GM18870 (cell line): Measurements from ENCODE around the gene APBB1.
"Not testable (repeated sequence)": the region's sequence is repeated elsewhere in the genome, so short reads cannot be mapped to it uniquely, and the experiment has no call there.

Source experiments
- ATAC-seq: cut with Tn5 transposase; IDR thresholded peaks from one replicate; pipeline ENCODE4 v1.9.1; 2021; ENCODE audit warnings: moderate library complexity; ENCODE audit not compliant: unreplicated experiment

Gene APBB1

DNA sequence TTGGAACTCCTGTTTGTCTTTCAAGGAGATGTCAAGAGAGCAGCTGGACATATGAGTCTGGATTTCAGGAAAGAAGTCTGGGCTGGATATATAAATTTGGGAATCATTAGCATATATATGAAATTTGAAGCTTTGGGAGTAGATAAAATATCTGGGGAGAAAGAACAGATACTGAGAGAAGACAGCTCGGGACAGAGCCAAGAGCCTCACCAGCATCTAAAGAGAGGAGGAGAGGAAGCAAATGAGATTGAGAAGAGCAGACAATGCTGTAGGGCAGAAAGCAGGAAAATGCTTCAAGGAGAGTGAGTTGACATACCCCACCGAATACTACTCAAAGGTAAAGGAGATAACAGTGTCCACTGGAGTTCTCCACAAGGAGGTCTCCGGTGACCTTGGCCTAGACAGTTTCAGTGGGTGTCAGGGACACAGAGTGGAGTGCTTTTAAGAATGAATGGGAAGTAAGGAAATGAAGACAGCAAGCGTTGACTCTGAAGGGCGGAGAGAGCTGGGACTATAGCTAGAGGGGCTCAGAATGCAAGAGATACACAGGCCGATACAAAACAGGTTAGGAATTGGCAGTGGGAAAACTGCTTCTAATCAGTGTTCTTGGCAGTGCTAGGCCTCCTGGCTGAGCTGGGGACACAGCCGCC, 862 bp downstream of the APBB1 start:
- no peak for ATAC-seq

DNA sequence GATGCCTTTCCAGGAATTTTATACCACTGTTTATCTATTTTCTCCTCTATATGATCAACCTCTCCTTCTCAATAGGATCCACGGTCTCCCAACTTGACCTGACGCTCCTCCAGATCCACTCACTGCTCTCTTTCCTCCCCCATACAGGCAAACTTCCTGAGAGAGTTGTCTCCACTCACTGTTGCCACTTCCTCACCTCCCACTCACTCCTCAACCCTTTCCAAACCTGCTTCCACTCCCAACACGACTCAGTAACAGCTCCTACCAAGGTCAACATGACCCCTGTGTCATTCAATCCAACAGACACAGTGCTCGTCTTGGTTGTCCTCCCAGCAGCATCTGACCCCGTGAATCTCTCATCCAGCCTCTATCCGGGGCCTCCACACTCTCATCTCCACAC, 3.1 kb downstream of the APBB1 start:
- ATAC-seq, result no peak

DNA sequence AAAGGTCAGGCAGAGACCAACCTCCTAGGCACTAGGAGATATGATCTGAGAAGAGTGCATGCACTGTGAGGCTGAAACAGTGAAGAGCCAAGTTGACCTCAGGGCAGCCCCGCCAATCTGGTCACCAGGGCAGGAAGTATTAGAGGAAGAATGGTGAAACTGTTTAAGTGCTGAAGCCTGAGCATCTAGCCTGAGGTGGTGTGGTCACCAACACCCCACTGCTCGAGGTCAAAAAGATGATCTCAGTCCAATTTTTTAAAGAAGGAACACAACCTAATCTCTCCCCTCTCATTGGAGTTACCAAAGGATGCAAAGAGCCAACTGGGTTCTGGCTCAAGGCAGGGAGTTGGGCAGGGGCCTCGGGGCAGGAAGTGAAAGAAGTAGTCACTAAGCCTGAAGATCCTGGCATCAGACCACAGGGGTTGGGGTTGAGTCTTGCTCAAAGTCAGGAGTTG, 4.0 kb downstream of the APBB1 start:
- peak; percentile 43 for ATAC-seq

DNA sequence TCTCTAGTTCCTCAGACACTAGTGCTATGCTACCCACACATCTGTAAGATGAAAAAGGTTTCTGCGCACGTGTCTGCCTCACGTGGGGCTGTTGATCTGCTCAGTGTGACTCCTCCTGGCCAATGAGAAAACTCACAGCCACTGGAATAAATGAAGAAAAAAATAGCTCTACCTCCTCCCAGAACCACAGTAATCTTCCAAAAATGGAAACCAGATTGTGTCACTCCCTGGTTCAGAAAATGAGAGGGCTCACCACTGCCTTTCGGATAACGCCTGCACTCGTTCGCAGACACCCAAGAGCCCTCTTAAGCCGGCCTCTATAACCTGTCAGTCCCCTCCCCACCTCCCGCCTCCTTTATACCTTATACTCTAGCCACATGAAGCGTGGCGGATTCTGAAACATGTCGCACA, 5.1 kb downstream of the APBB1 start:
- ATAC-seq, result no peak

DNA sequence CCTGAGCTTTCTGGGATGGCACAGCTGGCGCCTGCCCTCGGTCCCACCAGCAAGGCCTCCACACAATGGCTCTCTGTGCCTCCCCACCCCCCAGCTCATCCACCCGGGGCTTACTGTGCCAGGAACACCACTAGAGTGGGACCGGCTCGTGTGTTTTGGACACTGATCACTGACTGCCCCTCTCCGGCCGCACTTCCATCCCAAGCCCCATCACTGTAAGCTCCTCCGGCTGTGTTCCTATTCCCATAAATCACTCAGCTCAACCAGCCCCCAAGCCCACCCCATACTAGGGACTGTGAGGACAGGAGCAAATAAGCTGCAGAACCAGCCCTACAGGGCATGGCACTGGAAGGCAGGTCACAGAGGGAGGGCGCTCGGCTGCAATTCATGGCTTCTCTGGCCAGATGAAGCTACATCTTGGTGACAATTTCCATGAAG, 7.3 kb downstream of the APBB1 start:
- ATAC-seq, result no peak

DNA sequence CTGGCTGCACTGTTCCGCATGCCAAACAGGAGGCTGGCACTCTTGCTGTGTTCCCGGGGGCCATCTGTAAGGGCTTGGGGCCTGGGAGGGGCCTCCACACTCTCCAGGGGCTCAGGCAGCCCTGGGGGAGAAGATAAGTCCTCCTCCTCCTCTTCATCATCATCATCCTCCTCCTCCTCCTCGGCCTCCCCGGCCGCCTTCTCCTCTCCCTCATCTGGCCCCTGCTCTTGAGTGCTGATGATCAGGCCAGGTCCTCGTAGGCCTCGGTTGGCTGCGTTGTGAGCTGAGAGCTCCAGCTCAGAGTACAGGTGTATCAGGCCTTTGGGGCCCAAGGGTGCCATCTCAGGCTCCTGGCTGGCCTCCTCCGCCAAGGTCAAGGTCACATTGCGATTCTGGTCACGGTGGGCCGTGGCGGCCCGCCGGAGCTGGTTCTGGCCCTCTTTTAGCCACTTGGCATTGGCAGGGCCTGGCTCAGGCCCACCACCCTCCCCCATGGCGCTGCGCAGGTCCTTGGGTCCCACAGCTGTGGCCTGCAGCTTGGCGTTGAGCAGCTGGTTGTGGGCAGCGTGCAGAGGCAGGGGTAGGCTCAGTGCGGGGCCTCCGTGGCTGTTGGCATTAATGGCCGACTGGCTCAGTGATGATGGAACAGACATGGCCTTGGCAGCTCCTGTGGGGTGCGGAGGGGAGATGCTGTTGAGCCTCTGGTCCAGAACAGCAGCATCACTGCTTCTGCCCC, 8.0 kb downstream of the APBB1 start:
- ATAC-seq, result no peak

DNA sequence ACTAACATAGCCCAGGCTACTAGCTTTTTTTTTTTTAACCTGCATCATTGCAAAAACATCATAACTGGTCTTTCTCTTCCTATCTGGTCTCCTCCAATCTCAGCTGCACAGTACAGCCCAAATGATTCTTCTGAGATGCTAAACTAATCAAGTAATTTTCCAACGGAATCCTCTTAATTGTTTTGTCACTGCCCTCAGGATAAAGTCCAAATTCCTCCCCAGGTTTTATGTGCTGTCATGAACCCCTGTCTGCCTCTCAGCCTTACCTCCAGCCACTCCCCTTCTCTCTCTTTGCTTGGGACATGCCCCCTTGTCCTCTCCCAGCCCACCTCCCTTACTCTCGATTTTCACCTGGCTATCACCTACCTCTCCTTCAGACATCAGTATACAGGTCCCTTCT, 12.5 kb downstream of the APBB1 start:
- no peak for ATAC-seq

DNA sequence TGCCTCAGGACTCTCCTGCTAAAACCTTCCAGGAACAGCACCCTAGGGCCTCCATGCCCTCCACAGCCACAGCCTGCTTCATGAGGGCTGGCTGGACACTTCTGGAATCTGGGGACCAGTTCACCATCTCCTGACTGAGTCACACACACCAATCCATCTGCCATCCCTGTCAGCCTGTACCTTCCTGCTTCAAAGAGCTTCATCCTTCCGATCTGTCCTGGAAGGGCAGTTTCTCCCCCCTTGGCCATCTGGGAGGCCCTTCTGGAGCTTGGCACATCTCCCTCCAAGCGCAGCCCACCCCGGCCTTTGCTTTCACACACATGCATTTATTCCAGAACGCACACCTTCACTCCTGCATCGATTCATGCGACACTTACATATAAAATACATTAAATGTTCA, 13.0 kb downstream of the APBB1 start:
- no peak for ATAC-seq

DNA sequence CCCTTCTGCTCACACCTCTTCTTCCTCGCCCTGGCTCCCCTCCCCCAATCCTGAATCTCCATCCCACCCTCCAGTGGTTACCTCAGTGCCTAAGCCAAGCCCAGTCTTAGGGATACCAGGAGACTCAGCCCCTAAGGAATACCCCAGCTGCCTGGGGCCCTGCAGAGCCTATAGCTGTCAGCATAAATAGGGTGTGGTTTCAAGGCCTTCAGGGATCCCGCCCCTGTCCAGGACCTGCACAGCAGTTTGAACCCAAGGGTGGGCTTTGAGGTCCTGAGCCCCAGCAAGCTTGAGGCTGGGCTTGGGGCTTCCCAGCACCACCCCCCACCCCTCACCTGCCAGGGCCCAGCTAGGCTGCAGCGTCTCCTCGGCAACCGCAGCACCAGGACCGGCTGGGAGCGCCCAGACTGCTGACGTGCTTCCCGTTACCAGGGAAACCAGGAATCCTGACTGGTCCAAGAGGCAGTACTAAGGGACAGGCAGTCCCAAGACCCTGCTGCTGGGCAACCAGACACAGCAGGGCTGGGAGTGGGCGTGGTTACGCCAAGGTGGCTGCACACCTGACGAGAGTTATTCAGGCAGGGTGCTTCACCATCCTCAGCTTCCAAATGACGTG, 13.7 kb downstream of the APBB1 start:
- no peak for ATAC-seq

DNA sequence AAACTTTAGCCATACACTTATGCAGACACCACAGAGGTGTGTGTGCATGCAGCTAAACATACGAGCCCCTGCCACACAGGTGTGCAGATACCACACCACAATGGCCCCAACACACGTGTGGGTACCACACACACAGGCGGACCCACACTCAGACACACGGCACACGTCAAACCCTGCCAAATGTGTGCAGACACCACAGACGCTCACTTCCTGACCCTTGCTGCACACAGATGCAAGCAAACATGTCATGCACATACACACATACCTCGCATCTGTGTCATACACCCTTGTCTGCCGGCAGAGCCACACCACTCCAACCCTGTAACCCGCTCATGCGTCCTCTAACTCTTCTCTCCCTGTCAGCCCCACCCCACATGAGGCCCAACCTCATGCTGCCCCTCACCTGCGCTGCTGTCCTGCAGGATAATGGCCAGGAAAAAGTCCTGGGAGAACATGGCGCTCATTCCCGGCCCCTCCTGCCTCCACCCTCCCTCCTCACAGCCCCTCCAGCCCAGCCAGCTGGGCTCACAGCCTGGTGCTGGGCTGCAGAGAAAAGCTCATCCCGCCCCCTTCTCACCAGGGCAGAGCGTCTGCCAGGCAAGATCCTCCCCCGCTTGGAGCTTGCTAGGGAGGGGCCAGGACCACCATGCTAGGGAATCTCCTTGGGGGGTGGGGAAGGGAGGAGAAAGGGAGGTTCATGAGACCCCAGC, 14.4 kb downstream of the APBB1 start:
- ATAC-seq, result no peak

DNA sequence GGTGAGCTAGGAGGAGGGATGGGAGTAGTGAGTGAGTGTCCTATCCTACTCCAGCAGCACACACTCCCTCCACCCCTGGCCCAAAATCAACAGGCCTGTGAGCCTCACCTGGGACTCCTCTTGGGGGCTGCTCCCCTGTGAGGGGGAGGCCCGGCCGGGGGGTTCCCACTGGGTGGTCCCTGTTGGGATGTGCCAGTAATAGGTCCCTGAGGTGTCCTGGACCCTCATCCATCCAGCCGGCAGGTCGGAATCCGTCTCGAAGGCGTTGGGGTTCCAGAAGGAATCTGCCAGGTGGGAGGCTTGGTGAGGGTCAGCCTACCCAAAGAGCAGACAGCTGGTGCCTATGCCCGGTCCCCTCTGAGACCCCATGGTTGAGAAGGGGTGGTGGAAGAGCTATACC, 15.4 kb downstream of the APBB1 start:
- no peak for ATAC-seq

DNA sequence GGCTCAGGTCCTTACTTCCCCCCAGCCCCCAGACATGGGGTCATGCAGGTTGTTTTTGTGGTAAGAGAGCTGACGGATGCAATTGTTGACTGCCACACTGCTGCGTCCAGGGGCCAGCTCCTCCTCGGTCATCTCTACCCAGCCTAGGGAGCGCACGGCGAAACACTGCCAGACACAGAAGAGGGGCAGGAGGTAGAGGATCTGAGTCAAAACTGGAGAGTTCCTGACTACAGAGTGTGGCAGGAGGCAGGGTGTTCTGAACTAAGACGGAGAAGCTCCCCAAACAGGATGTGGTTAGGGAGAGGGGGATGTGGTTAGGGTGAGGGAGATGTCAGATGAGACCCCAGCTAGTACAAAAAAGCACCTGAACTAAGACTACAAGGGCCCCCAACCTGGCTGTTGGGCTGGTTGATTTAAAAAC, 16.3 kb downstream of the APBB1 start:
- peak; percentile 89 for ATAC-seq

DNA sequence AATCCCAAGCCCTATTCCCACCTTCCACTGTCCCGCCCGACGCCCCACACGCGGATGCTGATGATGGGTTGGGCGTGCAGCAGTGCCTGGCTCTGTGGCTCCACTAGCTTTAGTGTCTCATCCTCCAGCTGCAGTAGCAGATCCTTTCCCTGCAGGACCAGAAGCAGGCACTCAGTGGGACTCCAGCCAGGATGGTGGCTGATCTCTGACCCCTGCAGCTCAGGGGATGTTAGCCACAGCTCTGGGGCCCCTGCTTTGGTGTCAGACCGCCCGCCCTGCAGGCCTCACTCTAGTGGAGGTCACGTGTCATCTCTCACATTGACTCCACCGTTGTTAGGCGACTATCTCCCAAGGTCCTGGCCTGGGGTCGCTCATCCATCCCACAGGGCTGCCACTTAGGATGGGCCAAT, 16.8 kb downstream of the APBB1 start:
- ATAC-seq, result peak; percentile 32

DNA sequence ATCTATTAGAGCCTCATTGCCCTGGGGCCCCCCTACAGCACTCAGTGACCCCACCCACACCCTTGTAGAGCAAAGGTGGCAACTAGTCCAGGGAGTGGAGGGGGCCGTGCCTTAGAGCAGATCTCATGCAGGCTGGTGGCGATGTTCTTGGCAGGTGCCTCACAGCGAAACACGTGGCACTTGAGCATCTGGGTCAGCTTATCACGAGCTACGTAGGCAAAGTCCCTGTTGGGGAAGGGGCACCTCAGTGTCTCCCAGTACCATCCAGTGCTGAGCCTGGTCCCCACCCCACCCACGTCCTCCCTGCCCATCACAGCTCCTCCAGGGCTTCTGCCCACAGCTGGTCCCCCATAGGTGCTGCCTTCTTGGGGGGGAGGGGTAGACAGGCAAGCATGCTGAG, 17.4 kb downstream of the APBB1 start:
- no peak for ATAC-seq

DNA sequence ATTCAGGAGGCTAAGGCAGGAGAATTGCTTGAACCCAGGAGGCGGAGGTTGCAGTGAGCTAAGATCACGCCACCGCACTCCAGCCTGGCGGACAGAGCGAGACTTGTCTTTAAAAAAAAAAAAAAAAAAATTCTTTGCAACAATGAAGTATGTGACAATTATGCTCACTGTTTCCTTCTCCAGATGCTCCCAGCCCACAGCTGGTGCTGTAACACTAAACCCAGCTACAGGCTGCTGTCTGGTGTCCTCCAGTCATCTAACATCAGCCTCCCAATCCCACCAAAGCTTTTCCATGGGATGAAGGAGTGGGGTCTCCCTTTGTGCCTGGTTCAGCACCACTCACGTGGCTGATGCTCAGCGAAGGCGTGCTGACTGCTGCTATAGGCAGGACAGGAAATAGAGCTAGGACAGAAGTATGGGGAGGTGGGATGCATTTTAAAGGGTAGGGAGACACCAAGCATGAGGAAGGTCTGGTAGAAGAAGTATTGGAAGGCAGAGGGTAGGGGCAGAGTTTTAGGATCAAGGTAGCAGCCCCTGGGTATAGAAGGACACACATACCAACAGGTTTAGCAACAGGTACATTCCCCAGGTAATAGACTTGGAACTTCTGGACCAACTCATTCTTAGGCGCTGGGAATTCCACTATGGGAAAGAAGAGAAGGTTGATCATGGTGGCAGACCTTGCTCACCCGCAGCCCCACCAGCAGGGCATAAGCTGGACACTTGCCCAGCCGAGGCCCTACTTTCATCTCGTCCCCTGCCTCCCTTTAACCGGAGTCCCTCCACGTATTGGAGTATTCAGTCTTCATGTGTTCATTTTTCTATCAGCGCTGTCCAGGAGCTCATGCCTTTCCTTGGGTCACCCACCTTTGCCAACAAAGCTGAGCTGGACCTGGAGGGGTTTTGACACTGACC, 18.2 kb downstream of the APBB1 start:
- ATAC-seq, result no peak

DNA sequence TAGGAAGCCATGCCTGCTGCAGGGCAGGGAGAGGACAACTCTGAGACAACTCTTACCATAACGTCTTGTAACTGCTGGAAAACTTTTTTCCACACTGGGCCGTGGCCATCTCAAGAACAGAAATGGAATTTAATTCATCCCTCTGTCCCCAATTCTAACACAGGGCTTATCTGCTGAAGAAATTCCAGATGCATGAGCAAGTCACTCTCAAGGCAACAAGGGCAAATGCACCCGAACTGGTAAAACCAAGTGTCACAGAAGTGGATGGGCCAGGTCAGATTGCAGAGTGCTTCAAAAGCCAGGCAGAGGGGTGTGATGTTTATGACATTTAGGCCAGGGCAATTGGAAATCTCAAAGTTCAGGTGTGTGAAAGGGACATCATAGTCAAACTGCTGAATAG, 21.3 kb downstream of the APBB1 start:
- ATAC-seq, result no peak

DNA sequence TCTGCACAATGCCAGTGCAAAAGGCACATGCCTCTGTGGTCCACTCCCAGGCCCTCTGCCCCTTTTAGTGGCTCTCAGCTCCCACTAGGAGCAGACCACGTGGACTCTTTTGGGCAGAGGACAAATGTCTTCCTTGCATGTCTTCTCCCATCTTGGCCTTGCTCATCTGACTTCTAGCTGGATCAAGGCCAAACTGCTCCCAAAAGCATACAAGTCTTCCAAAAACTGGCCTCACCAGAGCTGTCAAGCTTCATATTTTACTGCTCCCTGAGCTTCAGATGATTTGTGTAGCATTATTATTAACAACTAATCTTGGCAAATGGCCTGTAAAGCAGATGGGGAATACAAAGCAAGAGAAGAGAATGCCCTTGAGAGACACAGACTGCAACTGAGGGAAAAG, 21.7 kb downstream of the APBB1 start:
- no peak for ATAC-seq

DNA sequence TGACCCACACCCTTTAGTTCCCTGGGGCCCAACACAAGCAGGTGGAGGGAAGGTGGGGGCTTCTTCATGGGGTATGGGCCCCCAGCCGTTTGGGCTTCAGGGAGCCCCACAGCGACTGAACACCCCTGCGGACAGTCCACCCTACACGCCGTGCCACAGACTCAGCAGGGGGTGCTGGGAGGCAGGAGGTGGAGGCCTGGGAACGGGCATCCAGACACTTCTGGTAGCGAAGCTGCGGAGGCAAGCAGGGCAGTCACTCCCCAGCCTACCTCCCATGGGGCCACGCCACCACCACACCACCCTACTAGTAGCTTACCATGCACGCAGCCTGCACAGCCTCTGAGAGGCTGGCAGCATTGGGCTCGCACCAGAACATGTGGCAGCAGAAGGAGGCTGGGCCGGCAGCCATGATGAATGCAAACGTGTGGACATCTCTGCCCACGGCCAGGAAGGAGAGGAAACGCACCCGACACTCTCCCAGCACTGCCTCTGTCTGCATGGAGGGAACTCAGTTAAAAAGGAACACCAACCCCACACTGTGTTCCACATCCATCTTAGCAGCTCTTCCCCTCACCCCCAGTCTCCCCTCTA, 23.3 kb downstream of the APBB1 start:
- ATAC-seq, result no peak

DNA sequence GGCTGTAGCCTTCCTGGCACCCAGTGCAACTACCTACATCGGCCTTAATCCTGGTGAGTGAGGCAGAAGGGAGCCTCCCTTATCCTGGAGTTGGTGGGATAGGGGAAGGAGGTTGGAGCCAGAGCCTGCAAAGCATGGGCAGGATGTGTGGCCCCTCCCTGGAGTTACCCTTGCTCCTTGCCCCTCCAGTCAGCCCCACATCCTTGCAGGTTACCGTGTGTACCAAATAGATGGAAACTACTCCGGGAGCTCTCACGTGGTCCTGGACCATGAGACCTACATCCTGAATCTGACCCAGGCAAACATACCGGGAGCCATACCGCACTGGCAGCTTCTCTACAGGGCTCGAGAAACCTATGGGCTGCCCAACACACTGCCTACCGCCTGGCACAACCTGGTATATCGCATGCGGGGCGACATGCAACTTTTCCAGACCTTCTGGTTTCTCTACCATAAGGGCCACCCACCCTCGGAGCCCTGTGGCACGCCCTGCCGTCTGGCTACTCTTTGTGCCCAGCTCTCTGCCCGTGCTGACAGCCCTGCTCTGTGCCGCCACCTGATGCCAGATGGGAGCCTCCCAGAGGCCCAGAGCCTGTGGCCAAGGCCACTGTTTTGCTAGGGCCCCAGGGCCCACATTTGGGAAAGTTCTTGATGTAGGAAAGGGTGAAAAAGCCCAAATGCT, 24.8 kb downstream of the APBB1 start:
- ATAC-seq, result no peak

DNA sequence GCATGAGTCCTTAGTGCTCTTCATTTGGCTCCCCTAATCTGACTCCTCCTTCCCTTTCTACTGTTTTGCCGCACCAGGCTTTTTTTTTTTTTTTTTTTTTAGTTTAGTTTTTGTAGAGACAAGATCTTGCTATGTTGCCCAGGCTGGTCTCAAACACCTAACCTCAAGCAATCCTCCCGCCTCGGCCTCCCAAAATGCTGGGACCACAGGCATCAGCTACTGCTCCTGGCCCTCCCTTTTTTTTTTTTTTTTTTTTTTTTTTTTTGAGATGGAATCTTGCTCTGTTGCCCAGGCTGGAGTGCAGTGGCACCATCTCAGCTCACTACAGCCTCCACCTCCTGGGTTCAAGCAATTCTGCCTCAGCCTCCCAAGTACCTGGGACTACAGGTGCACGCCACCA, 26.6 kb downstream of the APBB1 start:
- ATAC-seq, result not testable (repeated sequence)
